Esophagus (tissue), 2 donors: Measurements from ENCODE around the gene ECD. TPM values are rescaled to one million over a fixed set of nuclear protein-coding genes. Genes with fewer than 3 reads are reported as not detected.
A peak's percentile ranks its signal among the peaks of the same experiment; 100 is the strongest.

ENCODE experiments used
- H3K27ac ChIP-seq, 2 donors: one replicate each; pipeline ENCODE4 v1.5.1; 2013; ENCODE audit warnings: low read depth in 2 of 2, mild to moderate bottlenecking in 2 of 2, inconsistent platforms in 1 of 2, low read length in 1 of 2, moderate library complexity in 1 of 2
- H3K27me3 ChIP-seq, 2 donors: one replicate each; pipeline ENCODE4 v1.6.1; 2013; ENCODE audit warnings: low read length in 2 of 2, control low read depth in 1 of 2, mild to moderate bottlenecking in 1 of 2; ENCODE audit not compliant: insufficient read depth in 2 of 2, control insufficient read depth in 1 of 2
- H3K36me3 ChIP-seq, 2 donors: one replicate each; pipeline ENCODE4 v1.6.1; 2013; ENCODE audit warnings: low read length in 1 of 2; ENCODE audit not compliant: control insufficient read depth in 2 of 2, insufficient read depth in 2 of 2
- H3K4me1 ChIP-seq, 2 donors: one replicate each; pipeline ENCODE4 v1.6.1; 2013; ENCODE audit warnings: low read length in 1 of 2; ENCODE audit not compliant: control insufficient read depth in 2 of 2, insufficient read depth in 2 of 2
- H3K4me3 ChIP-seq, 2 donors: one replicate each; pipeline ENCODE4 v1.5.1; 2013; ENCODE audit warnings: low read length in 2 of 2, mild to moderate bottlenecking in 2 of 2, low read depth in 1 of 2, moderate library complexity in 1 of 2
- H3K9me3 ChIP-seq, 2 donors: one replicate each; pipeline ENCODE4 v1.6.1; 2013; ENCODE audit warnings: mild to moderate bottlenecking in 2 of 2, low read depth in 1 of 2, low read length in 1 of 2, moderate library complexity in 1 of 2; ENCODE audit not compliant: control insufficient read depth in 2 of 2, insufficient read depth in 1 of 2
- WGBS, 2 donors: extraction: QIAGEN DNeasy Blood & Tissue Kit; methylation state at CpG; one replicate each; pipeline ENCODE4 v1.1.7; 2013; 5-methylcytosine and 5-hydroxymethylcytosine counted together
- polyA plus RNA-seq, 2 donors: library from polyadenylated mRNA; stranded (reverse); fragments of 200-250 nt; gene quantifications; one replicate each; pipeline ENCODE4 v1.2.3, GENCODE V29; 2013
- donor health status: healthy with polysubstance abuse.
- donor health status: Bipolar disorder and iron deficiency.

Gene ECD
- 10 to 100 TPM in 1 of 2 donors, 1 to 10 TPM in 1; 6.7 to 12.7 TPM for polyA plus RNA-seq

GRCh38 chr10:73167783-73168464 lies at the start of gene ECD, which contains the start of gene FAM149B1:
TSS of gene ECD (minus strand) at chr10:73168008. CDS start at chr10:73163937, 4,071 bp downstream.
TSS of gene FAM149B1 (plus strand) at chr10:73168119. CDS start at chr10:73168340, 221 bp downstream.
- WGBS, 2 donors: 0 to 1% methylated on average over 35 to 49 of the region's 49 CpGs
- no peaks in the 10 kb centered on the region for H3K4me1 ChIP-seq
- peak within 1 kb of the TSS; percentile 92 to 100 for H3K27ac ChIP-seq
- H3K36me3 ChIP-seq: peaks cover under 1 to 2% of the 10 kb centered on the region in 2 donors
- H3K4me3 ChIP-seq: peak within 1 kb of the TSS; percentile 87 to 98
- no peaks in the 10 kb centered on the region for H3K27me3 ChIP-seq
- no peaks in the 10 kb centered on the region for H3K9me3 ChIP-seq

GRCh38 chr10:73215749-73216148 lies 47.9 kb upstream of the ECD start:
- Histone ChIP-seq H3K27me3 (no peaks in the 10 kb centered on the region), H3K4me1 (no peaks in the 10 kb centered on the region), H3K4me3 (no peak overlapping the region), H3K27ac (no peak overlapping the region), H3K36me3 (peaks cover 0 to 5% of the 10 kb centered on the region in 2 donors), H3K9me3 (no peaks in the 10 kb centered on the region)
- WGBS, 2 donors: 95 to 98% methylated on average over 1 of the region's 1 CpG

- 84 to 89% methylated on average over 4 of the region's 4 CpGs for WGBS, 2 donors
- no peaks in the 10 kb centered on the region for H3K27me3 ChIP-seq
- no peaks in the 10 kb centered on the region for H3K36me3 ChIP-seq
- H3K4me1 ChIP-seq: no peaks in the 10 kb centered on the region
- H3K9me3 ChIP-seq: no peaks in the 10 kb centered on the region
- no peak overlapping the region for H3K27ac ChIP-seq
- no peak overlapping the region for H3K4me3 ChIP-seq
These were observed 43.5 kb upstream of the ECD start for GRCh38 chr10:73211106-73211811.

- WGBS, 2 donors: 95 to 98% methylated on average over 3 of the region's 3 CpGs
- Histone ChIP-seq H3K27me3 (no peaks in the 10 kb centered on the region), H3K36me3 (no peaks in the 10 kb centered on the region), H3K27ac (no peak overlapping the region), H3K4me3 (no peak overlapping the region), H3K4me1 (no peaks in the 10 kb centered on the region), H3K9me3 (no peaks in the 10 kb centered on the region)
These were observed 42.7 kb upstream of the ECD start for GRCh38 chr10:73210395-73211105.

GRCh38 chr10:73209705-73210104 lies 41.9 kb upstream of the ECD start:
- no peaks in the 10 kb centered on the region for H3K27me3 ChIP-seq
- WGBS, 2 donors: 45 to 47% methylated on average over 1 of the region's 1 CpG
- H3K9me3 ChIP-seq: no peaks in the 10 kb centered on the region
- no peaks in the 10 kb centered on the region for H3K4me1 ChIP-seq
- H3K4me3 ChIP-seq: no peak overlapping the region
- no peaks in the 10 kb centered on the region for H3K36me3 ChIP-seq
- no peak overlapping the region for H3K27ac ChIP-seq

DNA sequence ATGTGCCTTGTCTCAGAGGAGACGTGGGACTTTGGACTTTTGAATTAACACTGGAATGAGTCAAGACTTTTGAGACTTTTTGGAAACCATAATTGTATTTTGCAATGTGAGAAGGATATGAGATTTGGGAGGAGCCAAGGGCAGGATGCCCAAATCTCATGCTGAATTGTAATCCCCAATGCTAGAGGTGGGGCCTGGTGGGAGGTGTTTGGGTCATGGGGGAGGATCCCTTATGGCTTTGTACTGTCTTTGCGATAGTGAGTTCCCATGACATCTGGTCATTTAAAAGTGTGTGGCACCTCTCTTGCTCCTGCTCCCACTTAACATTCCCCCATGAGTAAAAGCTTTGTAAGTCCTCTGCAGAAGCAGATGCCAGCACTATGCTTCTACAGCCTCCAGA lies 40.1 kb upstream of the ECD start:
- H3K4me3 ChIP-seq: no peak overlapping the region
- no peaks in the 10 kb centered on the region for H3K4me1 ChIP-seq
- 65 to 83% methylated on average over 2 of the region's 2 CpGs for WGBS, 2 donors
- no peaks in the 10 kb centered on the region for H3K27me3 ChIP-seq
- H3K27ac ChIP-seq: no peak overlapping the region
- H3K36me3 ChIP-seq: no peaks in the 10 kb centered on the region
- no peaks in the 10 kb centered on the region for H3K9me3 ChIP-seq

DNA sequence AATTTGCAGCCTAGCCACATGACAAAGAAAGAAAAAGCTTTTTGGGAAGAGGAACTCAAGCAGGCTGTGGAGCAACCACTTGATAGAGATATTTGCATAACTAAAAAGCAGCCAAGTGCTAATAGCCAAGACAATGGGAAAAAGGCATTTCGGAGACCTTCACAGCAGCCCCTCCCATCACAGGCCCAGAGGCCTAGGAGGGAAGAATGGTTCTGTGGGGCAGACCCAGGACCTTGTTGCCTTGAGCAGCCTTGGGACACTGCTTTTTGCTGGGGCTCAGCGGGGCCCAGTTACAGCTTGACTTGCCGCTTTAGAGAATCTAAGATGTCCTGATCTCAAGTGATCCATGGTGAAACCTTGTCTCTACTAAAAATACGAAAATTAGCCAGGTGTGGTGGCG lies 38.6 kb upstream of the ECD start:
- no peaks in the 10 kb centered on the region for H3K36me3 ChIP-seq
- no peaks in the 10 kb centered on the region for H3K27me3 ChIP-seq
- H3K27ac ChIP-seq: no peak overlapping the region
- WGBS, 2 donors: 95 to 98% methylated on average over 5 of the region's 5 CpGs
- no peaks in the 10 kb centered on the region for H3K9me3 ChIP-seq
- H3K4me3 ChIP-seq: no peak overlapping the region
- no peaks in the 10 kb centered on the region for H3K4me1 ChIP-seq

DNA sequence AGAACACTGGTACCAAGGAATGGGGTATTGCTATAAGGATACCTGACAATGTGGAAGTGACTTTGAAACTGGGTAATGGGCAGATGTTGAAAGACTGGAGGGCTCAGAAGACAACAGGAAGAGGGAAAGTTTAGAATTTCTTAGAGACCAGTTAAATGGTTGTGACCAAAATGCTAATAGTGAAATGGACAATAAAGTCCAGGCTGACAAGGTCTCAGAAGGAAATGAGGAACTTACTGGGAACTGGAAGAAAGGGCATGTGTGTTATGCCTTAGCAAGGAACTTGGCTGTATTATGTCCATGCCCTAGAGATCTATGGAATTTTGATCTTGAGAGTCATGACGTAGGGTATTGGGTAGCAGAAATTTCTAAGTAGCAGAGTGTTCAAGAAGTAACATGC lies 38.1 kb upstream of the ECD start:
- Histone ChIP-seq H3K36me3 (no peaks in the 10 kb centered on the region), H3K27ac (no peak overlapping the region)
- 93% methylated on average over 1 of the region's 1 CpG for WGBS, 2 donors

DNA sequence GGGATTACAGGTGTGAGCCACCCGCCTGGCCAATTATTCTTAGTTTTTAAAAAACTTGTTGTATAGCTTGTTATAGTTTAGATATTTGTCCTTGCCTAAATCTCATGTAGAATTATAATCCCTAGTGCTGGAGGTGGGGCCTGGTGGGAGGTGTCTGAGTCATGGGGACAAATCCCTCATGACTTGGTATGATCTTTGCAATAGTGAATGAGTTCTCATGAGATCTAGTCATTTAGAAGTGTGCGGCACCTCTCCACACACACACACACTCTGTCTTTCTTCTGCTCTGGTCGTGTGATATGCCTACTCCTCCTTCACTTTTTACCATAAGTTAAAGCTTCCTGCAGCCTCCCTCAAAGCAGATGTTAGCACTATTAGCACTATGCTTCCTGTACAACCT lies 37.3 kb upstream of the ECD start:
- H3K36me3 ChIP-seq: no peaks in the 10 kb centered on the region
- WGBS, 2 donors: 91 to 93% methylated on average over 3 of the region's 3 CpGs
- no peak overlapping the region for H3K27ac ChIP-seq
- no peaks in the 10 kb centered on the region for H3K4me1 ChIP-seq
- H3K9me3 ChIP-seq: no peaks in the 10 kb centered on the region
- no peaks in the 10 kb centered on the region for H3K27me3 ChIP-seq
- no peak overlapping the region for H3K4me3 ChIP-seq

More for the DNA sequence above, 38.1 kb upstream of the ECD start:
- Histone ChIP-seq H3K27me3 (no peaks in the 10 kb centered on the region), H3K4me3 (no peak overlapping the region), H3K4me1 (no peaks in the 10 kb centered on the region), H3K9me3 (no peaks in the 10 kb centered on the region)
